Smooth muscle cell (in vitro differentiated cells): ENCODE data around the gene RSRC1. TPM values are rescaled to one million over a fixed set of nuclear protein-coding genes. Genes with fewer than 3 reads are reported as not detected.

ENCODE experiments used
- DNase-seq: peaks from one replicate; lab custom pipeline; 2025; ENCODE audit not compliant: unreplicated experiment; lab: John Stamatoyannopoulos, UW
- H2AFZ ChIP-seq: fragments of 200-600 bp; sonication (generic); 2 replicates; pipeline ENCODE4 v1.6.0; 2016; ENCODE audit warnings: antibody characterized with exemption, low read depth, mild to moderate bottlenecking
- H3F3A ChIP-seq: fragments of 200-600 bp; sonication (generic); 2 replicates; pipeline ENCODE4 v1.6.0; 2017; ENCODE audit warnings: antibody characterized with exemption, low read depth
- H3K27ac ChIP-seq: fragments of 200-600 bp; sonication (generic); 2 replicates; pipeline ENCODE4 v1.5.1; 2016; ENCODE audit warnings: low read depth, mild to moderate bottlenecking
- H3K27me3 ChIP-seq: fragments of 200-600 bp; sonication (generic); 2 replicates; pipeline ENCODE4 v1.6.1; 2016; ENCODE audit warnings: low read depth, mild to moderate bottlenecking
- H3K36me3 ChIP-seq: fragments of 200-600 bp; sonication (generic); 2 replicates; pipeline ENCODE4 v1.5.1; 2016; ENCODE audit warnings: low read depth
- H3K4me1 ChIP-seq: fragments of 200-600 bp; sonication (generic); 2 replicates; pipeline ENCODE4 v1.5.1; 2016; ENCODE audit warnings: low read depth
- H3K4me2 ChIP-seq: fragments of 200-600 bp; sonication (generic); 2 replicates; pipeline ENCODE4 v1.6.0; 2016; ENCODE audit warnings: mild to moderate bottlenecking
- H3K4me3 ChIP-seq: fragments of 200-600 bp; sonication (generic); 2 replicates; pipeline ENCODE4 v1.5.1; 2016; ENCODE audit warnings: mild to moderate bottlenecking
- H3K79me2 ChIP-seq: fragments of 200-600 bp; sonication (generic); 2 replicates; pipeline ENCODE4 v1.6.0; 2016; ENCODE audit warnings: low read depth, mild to moderate bottlenecking
- H3K9ac ChIP-seq: fragments of 200-600 bp; sonication (generic); 2 replicates; pipeline ENCODE4 v1.6.0; 2016; ENCODE audit warnings: low read depth
- H3K9me3 ChIP-seq: fragments of 200-600 bp; sonication (generic); replicated peaks from 2 replicates; pipeline ENCODE4 v1.5.1; 2016; ENCODE audit warnings: low read depth
- H4K20me1 ChIP-seq: fragments of 200-600 bp; sonication (generic); 2 replicates; pipeline ENCODE4 v1.6.0; 2016; ENCODE audit warnings: low read depth
- WGBS: methylation state at CpG from one replicate; pipeline ENCODE4 v1.1.7; 2016; ENCODE audit warnings: low lambda C conversion rate; 5-methylcytosine and 5-hydroxymethylcytosine counted together
- polyA plus RNA-seq: library from polyadenylated mRNA; unstranded; fragments of >200 nt; fragmentation: Nextera tagmentation; extraction: Ambion mirVana; gene quantifications from 2 replicates; pipeline ENCODE4 v1.2.1, GENCODE V29; 2016
- total RNA-seq: library from RNA; depleted of rRNA; stranded (reverse); fragments of >200 nt; gene quantifications from 2 replicates; pipeline ENCODE4 v1.2.3, GENCODE V29; 2014
- TF ChIP-seq, protein P1 (sequence below): fragments of 200-600 bp; sonication (generic); IDR thresholded peaks from 2 replicates; pipeline ENCODE4 v1.5.1; 2017; ENCODE audit warnings: borderline replicate concordance, mild to moderate bottlenecking, antibody characterized with exemption; ENCODE audit not compliant: insufficient read depth, poor library complexity, severe bottlenecking

The RSRC1 gene
- total and polyA plus RNA-seq, 2 experiments from 2014 or later = 18.5 to 43.9 TPM

- peak within 1 kb of the TSS; percentile 97 for H2AFZ ChIP-seq
- 2% methylated on average over 49 of the region's 51 CpGs for WGBS
- no peaks in the 10 kb centered on the region for H3K79me2 ChIP-seq
- peak; percentile 88 for DNase-seq
- H3K4me1 ChIP-seq = no peaks in the 10 kb centered on the region
- TF ChIP-seq, protein P1, sequence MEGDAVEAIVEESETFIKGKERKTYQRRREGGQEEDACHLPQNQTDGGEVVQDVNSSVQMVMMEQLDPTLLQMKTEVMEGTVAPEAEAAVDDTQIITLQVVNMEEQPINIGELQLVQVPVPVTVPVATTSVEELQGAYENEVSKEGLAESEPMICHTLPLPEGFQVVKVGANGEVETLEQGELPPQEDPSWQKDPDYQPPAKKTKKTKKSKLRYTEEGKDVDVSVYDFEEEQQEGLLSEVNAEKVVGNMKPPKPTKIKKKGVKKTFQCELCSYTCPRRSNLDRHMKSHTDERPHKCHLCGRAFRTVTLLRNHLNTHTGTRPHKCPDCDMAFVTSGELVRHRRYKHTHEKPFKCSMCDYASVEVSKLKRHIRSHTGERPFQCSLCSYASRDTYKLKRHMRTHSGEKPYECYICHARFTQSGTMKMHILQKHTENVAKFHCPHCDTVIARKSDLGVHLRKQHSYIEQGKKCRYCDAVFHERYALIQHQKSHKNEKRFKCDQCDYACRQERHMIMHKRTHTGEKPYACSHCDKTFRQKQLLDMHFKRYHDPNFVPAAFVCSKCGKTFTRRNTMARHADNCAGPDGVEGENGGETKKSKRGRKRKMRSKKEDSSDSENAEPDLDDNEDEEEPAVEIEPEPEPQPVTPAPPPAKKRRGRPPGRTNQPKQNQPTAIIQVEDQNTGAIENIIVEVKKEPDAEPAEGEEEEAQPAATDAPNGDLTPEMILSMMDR = no peak
- no peaks in the 10 kb centered on the region for H3K27me3 ChIP-seq
- peak within 1 kb of the TSS; percentile 95 for H3K4me3 ChIP-seq
- no peaks in the 10 kb centered on the region for H3K36me3 ChIP-seq
- H3K4me2 ChIP-seq = peak within 1 kb of the TSS; percentile 100
- H3K9me3 ChIP-seq = no peaks in the 10 kb centered on the region
- H3K9ac ChIP-seq = peak within 1 kb of the TSS; percentile 100
- H4K20me1 ChIP-seq = no peaks in the 10 kb centered on the region
- no peaks in the 10 kb centered on the region for H3F3A ChIP-seq
- H3K27ac ChIP-seq = peak within 1 kb of the TSS; percentile 99
Observed at GRCh38 chr3:158570999-158571702, 461.3 kb downstream of the RSRC1 start, which contains the start of gene MLF1. TSS of gene MLF1 (plus strand) at chr3:158571194. CDS start at chr3:158571301, 107 bp downstream.

DNA sequence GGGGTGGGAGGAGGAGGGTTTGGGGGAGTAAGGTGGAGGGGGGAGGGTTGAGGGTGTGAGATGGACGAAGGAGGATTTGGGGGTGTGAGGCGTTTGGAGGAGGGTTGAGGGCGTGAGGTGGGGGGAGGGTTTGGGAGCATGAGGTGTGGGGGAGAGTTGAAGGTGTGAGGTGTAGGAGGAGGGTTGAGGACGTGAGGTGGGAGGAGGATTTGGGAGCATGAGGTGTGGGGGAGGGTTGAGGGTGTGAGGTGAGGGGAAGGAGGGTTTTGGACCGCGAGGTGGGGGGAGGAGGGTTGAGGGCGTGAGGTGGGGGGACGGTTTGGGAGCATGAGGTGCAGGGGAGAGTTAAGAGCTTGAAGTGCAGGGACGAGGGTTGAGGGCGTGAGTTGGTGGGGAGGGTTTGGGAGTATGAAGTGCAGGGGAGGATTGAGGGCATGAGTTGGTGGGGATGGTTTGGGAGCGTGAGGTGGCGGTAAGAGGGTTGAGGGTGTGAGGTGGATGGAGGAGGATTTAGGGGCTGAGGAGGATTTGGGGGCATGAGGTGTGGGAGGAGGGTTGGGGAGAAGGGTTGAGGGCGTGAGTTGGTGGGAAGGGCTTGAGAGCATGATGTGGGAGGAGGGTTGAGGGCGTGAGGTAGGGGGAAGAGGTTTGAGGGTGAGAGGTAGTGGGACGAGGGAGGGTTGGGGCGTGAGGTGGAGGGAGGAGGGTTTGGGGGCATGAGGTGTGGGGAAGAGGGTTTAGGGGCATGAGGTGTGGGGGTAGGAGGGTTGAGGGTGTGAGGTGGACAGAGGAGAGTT lies 462.3 kb downstream of the RSRC1 start:
- H4K20me1 ChIP-seq = no peaks in the 10 kb centered on the region
- H3K4me2 ChIP-seq = no peak overlapping the region
- no peak overlapping the region for H3K9ac ChIP-seq
- no peaks in the 10 kb centered on the region for H3K79me2 ChIP-seq
- TF ChIP-seq, protein P1 = no peak
- DNase-seq = no peak
- no peak overlapping the region for H2AFZ ChIP-seq
- H3K9me3 ChIP-seq = no peaks in the 10 kb centered on the region
- H3K36me3 ChIP-seq = no peaks in the 10 kb centered on the region
- no peak overlapping the region for H3K27ac ChIP-seq
- WGBS = 100% methylated on average over 1 of the region's 16 CpGs
- H3K4me1 ChIP-seq = no peaks in the 10 kb centered on the region
- H3K27me3 ChIP-seq = no peaks in the 10 kb centered on the region
- H3F3A ChIP-seq = no peaks in the 10 kb centered on the region
- H3K4me3 ChIP-seq = no peak overlapping the region

- DNase-seq = no peak
Observed at GRCh38 chr3:158572766-158573060, 462.8 kb downstream of the RSRC1 start.

More at GRCh38 chr3:158572766-158573060, 462.8 kb downstream of the RSRC1 start:
- Histone ChIP-seq H3K79me2 (no peaks in the 10 kb centered on the region), H3K36me3 (no peaks in the 10 kb centered on the region), H3K27me3 (no peaks in the 10 kb centered on the region), H3K4me3 (no peak overlapping the region), H3K9me3 (no peaks in the 10 kb centered on the region), H3K27ac (no peak overlapping the region), H4K20me1 (no peaks in the 10 kb centered on the region), H3F3A (no peaks in the 10 kb centered on the region), H3K4me1 (no peaks in the 10 kb centered on the region), H3K9ac (no peak overlapping the region), H3K4me2 (no peak overlapping the region), H2AFZ (no peak overlapping the region)
- TF ChIP-seq, protein P1 = no peak
- 91% methylated on average over 4 of the region's 8 CpGs for WGBS
